ENCODE measurements around the gene L3MBTL3. TPM values are rescaled to one million over a fixed set of nuclear protein-coding genes. Genes with fewer than 3 reads are reported as not detected.
"Not testable (repeated sequence)": the region's sequence is repeated elsewhere in the genome, so short reads cannot be mapped to it uniquely, and the experiment has no call there.

The L3MBTL3 gene
- total RNA-seq, 1 donor from 2014 or later = 9.5 TPM

- no peak for TF ChIP-seq CTCF (IDR thresholded peaks at IDR 0.05; ENCODE audit: insufficient read depth, low read length, poor library complexity, severe bottlenecking)
- Histone ChIP-seq H3K36me3 (ENCODE audit: control insufficient read depth, insufficient read depth, low read length) (no peaks in the 10 kb centered on the region), H3K4me3 (ENCODE audit: low read depth, low read length) (no peak overlapping the region), H3K27me3 (ENCODE audit: control insufficient read depth, insufficient read depth, low read length) (no peaks in the 10 kb centered on the region)
- DNase-seq (ENCODE audit: low read depth) = no peak
Observed at GRCh38 chr6:130111031-130111430, 92.7 kb downstream of the L3MBTL3 start.

GRCh38 chr6:130113201-130113710, 94.9 kb downstream of the L3MBTL3 start:
- Histone ChIP-seq H3K27me3 (ENCODE audit: control insufficient read depth, insufficient read depth, low read length) (no peaks in the 10 kb centered on the region), H3K4me3 (ENCODE audit: low read depth, low read length) (no peak overlapping the region), H3K36me3 (ENCODE audit: control insufficient read depth, insufficient read depth, low read length) (no peaks in the 10 kb centered on the region)
- TF ChIP-seq CTCF (IDR thresholded peaks at IDR 0.05; ENCODE audit: insufficient read depth, low read length, poor library complexity, severe bottlenecking) = no peak
- no peak for DNase-seq (ENCODE audit: low read depth)

GRCh38 chr6:130115036-130115435, 96.7 kb downstream of the L3MBTL3 start:
- no peak for DNase-seq (ENCODE audit: low read depth)
- Histone ChIP-seq H3K36me3 (ENCODE audit: control insufficient read depth, insufficient read depth, low read length) (no peaks in the 10 kb centered on the region), H3K4me3 (ENCODE audit: low read depth, low read length) (no peak overlapping the region), H3K27me3 (ENCODE audit: control insufficient read depth, insufficient read depth, low read length) (no peaks in the 10 kb centered on the region)
- no peak for TF ChIP-seq CTCF (IDR thresholded peaks at IDR 0.05; ENCODE audit: insufficient read depth, low read length, poor library complexity, severe bottlenecking)

GRCh38 chr6:130116273-130116672, 97.9 kb downstream of the L3MBTL3 start:
- Histone ChIP-seq H3K4me3 (ENCODE audit: low read depth, low read length) (no peak overlapping the region), H3K36me3 (ENCODE audit: control insufficient read depth, insufficient read depth, low read length) (no peaks in the 10 kb centered on the region), H3K27me3 (ENCODE audit: control insufficient read depth, insufficient read depth, low read length) (no peaks in the 10 kb centered on the region)
- no peak for TF ChIP-seq CTCF (IDR thresholded peaks at IDR 0.05; ENCODE audit: insufficient read depth, low read length, poor library complexity, severe bottlenecking)
- DNase-seq (ENCODE audit: low read depth) = no peak

GRCh38 chr6:130117187-130117701, 98.9 kb downstream of the L3MBTL3 start:
- H3K4me3 ChIP-seq (ENCODE audit: low read depth, low read length); H3K36me3 ChIP-seq (ENCODE audit: control insufficient read depth, insufficient read depth, low read length); H3K27me3 ChIP-seq (ENCODE audit: control insufficient read depth, insufficient read depth, low read length); DNase-seq (ENCODE audit: low read depth): not testable (repeated sequence)

GRCh38 chr6:130118236-130118635, 99.9 kb downstream of the L3MBTL3 start:
- TF ChIP-seq CTCF (IDR thresholded peaks at IDR 0.05; ENCODE audit: insufficient read depth, low read length, poor library complexity, severe bottlenecking) = no peak
- no peak overlapping the region for H3K4me3 ChIP-seq (ENCODE audit: low read depth, low read length)
- DNase-seq (ENCODE audit: low read depth) = no peak
- no peaks in the 10 kb centered on the region for H3K27me3 ChIP-seq (ENCODE audit: control insufficient read depth, insufficient read depth, low read length)
- no peaks in the 10 kb centered on the region for H3K36me3 ChIP-seq (ENCODE audit: control insufficient read depth, insufficient read depth, low read length)
